ENCODE results near the gene NRDE2.
"Not testable (repeated sequence)": the region's sequence is repeated elsewhere in the genome, so short reads cannot be mapped to it uniquely, and the experiment has no call there.

The NRDE2 gene

GRCh38 chr14:90242444-90242843 lies 89.3 kb downstream of the NRDE2 start:
- H3K27ac ChIP-seq, result no peak overlapping the region
- TF ChIP-seq ZFX (IDR thresholded peaks at IDR 0.05), result no peak
- TF ChIP-seq CTCF (conservative IDR thresholded peaks at IDR 0.05), result no peak

GRCh38 chr14:90239139-90239538 lies 92.6 kb downstream of the NRDE2 start:
- TF ChIP-seq ZFX (IDR thresholded peaks at IDR 0.05) (no peak), CTCF (conservative IDR thresholded peaks at IDR 0.05) (no peak)
- no peak overlapping the region for H3K27ac ChIP-seq

GRCh38 chr14:90235179-90235976 lies 96.4 kb downstream of the NRDE2 start:
- H3K27ac ChIP-seq, result peak overlapping the region; percentile 9; the same call in 1 of the 2 replicates
- TF ChIP-seq ZFX (IDR thresholded peaks at IDR 0.05) (no peak), CTCF (conservative IDR thresholded peaks at IDR 0.05) (peak; percentile 97)

- H3K27ac ChIP-seq, result not testable (repeated sequence)
These were observed 101.8 kb downstream of the NRDE2 start for GRCh38 chr14:90229942-90230341.

- TF ChIP-seq ZFX (IDR thresholded peaks at IDR 0.05) (no peak), CTCF (conservative IDR thresholded peaks at IDR 0.05) (no peak)
- no peak overlapping the region for H3K27ac ChIP-seq
These were observed 103.3 kb downstream of the NRDE2 start for GRCh38 chr14:90228478-90228877.
